Right ventricle myocardium inferior (tissue), 1 donor: Measurements from ENCODE around the gene EIF4B. TPM values are rescaled to one million over a fixed set of nuclear protein-coding genes. Genes with fewer than 3 reads are reported as not detected.
"Not testable (repeated sequence)": the region's sequence is repeated elsewhere in the genome, so short reads cannot be mapped to it uniquely, and the experiment has no call there.

Source experiments
- ATAC-seq: fragments of 200-7000 bp; cut with Tn5 transposase; one replicate; pipeline ENCODE4 v1.9.1; 2020; ENCODE audit warnings: mild to moderate bottlenecking, moderate library complexity
- DNase-seq: peaks from one replicate; pipeline ENCODE4 v3.0.0; 2021; ENCODE audit errors: missing footprints
- intact Hi-C: fragments of 100-400 bp; cut with DNase I; formaldehyde crosslinking; loops from one replicate; pipeline ENCODE4 v1.11.0; 2022
- total RNA-seq: library from RNA; stranded (reverse); fragmentation: NEBNext Ultra II Directional; extraction: Animal tissue kit (Norgen Biotek cat#: 25700); gene quantifications from one replicate; pipeline ENCODE4 v1.2.1, GENCODE V29; 2021
- donor health status: DM: no; HTN: yes; CAD: no; lungs with severe emphysema.

EIF4B gene
- total RNA-seq, 1 donor from 2014 or later = 416 TPM

DNA sequence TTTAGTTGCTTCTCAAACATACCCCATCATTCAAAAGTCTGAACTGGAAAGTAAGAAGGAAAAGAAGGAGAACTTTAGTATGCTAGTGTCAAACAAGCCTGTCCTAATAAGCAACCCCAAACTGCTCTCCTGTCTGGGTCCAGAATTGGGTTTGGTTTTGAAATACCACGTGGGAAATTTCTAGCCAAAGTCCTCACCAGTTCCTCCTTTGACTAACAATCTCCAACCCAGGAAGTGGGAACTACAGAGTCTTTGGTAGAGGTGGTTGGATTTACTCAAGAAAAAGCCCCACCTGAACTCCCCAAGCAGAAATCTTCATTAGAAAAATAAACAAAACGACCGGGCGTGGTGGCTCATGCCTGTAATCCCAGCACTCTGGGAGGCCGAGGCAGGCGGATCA, 17.4 kb upstream of the EIF4B start:
- DNase-seq (no peak), ATAC-seq (no peak)
- intact Hi-C loops = loop anchor here (10.0 kb wide), 2 partner anchors 614 to 834 kb away; no protein-coding TSS in a partner anchor

DNA sequence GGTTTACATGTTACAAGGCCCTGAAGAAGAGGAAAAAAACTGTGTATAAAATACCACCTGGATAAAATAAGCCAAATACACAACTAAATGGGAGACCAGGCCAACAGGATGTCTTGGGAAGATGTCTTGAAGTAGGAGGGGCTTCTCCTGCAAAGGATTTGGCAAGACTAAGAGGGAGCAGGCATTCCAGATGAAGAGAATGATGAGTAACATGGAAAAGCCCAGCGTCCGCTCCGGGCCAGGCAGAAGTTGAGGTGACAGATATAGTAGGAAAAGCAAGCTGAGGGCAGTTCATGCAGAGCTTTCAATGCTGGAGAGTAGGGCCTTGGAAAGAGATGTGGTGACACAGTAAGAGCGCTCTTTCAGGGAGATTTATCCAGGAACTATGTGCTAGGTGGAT, 16.1 kb upstream of the EIF4B start:
- intact Hi-C loops = no loop called here
- DNase-seq (no peak), ATAC-seq (no peak)

DNA sequence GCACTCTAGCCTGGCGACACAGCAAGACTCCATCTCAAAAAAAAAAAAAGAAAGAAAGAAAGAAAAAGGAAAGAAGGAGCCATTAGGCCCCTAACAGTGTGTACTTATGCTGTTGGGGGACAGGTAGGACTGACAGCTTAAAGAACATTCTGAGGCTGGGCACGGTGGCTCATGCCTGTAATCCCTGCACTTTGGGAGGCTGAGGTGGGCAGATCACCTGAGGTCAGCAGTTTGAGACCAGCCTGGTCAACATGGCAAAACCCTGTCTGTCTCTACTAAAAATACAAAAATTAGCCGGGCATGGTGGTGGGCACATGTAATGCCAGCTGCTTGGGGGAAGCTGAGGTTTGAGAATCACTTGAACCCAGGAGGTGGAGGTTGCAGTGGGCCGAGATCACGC, 14.0 kb upstream of the EIF4B start:
- ATAC-seq, intact Hi-C loops, DNase-seq: not testable (repeated sequence)

DNA sequence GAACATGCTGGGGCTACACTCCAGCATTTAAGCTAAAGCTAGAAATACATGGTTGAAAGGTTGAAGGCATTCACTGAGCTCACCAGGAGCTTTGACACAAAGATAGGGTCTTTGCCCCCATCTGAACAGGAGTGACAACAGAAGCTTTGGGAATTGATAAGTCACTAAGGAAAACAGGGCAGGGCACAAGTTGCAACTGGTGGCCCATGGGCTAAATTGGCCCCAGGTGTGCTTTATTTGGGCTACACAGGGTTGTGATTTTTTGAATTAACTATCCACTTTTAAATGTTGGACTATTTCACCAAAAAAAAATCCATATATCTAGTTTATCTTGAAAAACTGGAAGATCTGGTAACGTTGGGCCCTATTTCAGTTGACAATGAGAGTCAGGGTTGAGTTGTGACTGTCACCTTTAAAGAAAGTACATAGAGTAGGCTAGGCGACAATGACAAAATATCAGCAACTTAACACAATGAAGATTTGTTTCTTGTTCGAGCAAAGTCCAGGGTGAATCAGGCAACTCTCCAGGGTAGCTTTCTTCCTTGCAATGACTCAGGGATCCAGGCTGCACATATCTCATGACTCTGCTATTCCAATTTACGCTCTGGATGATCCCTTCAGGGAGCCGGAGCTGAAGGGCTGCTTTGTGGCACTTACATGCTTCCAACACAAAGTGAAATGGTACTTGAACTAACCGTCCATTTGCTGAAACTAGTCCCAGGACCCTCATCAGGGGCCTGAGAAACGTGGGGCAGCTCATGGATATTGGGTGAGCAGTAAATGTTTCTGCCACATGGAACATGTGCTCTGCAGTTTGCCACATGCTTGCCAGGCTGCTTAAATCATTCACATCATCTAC, 13.3 kb upstream of the EIF4B start:
- no peak for DNase-seq
- intact Hi-C loops = no loop called here
- ATAC-seq = no peak

DNA sequence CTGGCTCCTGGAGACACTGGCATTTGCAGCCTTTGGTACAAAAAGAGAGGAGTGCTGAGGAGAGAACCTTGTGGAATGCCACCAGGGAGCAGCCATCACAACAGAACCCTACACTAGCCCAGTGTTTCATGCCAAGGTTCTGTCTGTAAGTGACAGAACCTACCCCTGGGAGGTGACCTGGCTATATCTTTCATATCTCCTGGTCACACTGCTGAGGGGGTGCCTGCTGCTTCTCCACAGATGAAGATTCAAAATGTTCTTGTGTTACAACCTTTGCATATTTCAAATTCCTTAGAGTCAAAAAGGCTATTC, 12.7 kb upstream of the EIF4B start:
- intact Hi-C loops = no loop called here
- ATAC-seq = no peak
- DNase-seq = no peak

DNA sequence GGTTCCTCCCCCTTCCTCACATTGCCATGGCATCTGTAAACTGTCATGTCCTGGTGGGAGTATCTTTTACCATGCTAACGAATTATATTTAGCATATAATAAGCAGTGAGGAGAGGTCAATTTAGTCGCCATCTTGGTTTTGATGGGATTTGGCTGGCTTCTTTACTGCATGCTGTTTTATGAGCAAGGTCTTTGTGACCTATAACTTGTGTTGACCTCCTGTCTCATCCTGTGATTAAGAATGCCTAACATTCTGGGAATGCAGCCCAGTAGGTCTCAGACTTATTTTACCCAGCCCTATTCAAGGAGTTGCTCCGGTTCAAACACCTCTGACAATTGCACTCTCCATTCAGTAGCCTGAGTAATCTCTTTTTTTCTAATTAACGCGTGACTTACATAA, 2.1 kb upstream of the EIF4B start:
- no peak for ATAC-seq
- no peak for DNase-seq
- intact Hi-C loops = no loop called here

DNA sequence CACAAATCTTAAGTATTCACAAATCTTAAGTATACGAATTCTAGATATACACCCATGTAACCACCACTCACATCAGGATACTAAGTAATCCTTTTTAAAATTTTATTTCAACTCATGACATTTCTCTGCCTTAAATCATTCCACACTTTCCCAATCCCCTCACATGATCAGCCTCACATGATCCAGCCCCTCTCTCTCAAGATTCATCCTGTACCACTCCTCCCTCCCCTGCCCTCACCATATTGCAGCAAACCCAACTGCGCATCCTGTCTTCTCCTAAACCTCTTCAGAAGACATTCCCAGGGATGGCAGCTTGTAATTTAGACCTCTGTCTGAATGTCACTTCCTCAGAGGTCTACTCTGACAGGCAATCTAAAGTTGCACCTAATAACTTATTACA, 1.7 kb upstream of the EIF4B start:
- DNase-seq = no peak
- no peak for ATAC-seq
- intact Hi-C loops = no loop called here

DNA sequence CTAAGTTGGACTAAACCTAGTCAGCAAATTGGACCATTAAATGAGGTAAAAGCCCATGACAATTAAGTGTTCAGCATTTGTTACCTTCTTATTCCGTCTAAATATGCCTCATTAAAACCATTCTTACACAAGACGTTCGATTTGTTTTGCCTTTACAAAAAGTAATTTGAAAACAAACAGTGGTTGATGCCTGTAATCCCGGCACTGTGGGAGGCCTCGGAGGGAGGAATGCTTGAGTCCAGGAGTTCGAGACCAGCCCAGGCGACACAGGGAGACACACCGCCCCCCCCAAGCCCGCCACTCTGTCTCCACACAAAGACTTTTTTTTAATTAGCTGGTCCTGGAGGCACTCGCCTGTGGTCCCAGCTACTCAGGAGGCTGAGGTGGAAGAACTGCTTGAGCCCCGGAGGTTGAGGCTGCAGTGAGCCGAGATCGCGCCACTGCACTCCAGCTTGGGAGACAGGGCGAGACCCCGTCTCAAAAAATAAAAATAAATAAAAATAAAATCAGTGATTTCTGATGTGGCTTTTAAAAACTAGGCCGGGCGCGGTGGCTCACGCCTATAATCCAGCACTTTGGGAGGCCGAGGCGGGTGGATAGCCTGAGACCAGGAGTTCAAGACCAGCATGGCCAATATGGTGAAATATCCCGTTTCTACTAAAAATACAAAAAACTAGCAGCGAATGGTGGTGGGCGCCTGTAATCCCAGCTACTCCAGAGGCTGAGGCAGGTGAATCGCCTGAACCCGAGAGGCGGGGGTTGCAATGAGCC, 856 bp upstream of the EIF4B start:
- intact Hi-C loops = loop anchor here (5.0 kb wide), 1 partner anchor 42 kb away; no protein-coding TSS in a partner anchor

DNA sequence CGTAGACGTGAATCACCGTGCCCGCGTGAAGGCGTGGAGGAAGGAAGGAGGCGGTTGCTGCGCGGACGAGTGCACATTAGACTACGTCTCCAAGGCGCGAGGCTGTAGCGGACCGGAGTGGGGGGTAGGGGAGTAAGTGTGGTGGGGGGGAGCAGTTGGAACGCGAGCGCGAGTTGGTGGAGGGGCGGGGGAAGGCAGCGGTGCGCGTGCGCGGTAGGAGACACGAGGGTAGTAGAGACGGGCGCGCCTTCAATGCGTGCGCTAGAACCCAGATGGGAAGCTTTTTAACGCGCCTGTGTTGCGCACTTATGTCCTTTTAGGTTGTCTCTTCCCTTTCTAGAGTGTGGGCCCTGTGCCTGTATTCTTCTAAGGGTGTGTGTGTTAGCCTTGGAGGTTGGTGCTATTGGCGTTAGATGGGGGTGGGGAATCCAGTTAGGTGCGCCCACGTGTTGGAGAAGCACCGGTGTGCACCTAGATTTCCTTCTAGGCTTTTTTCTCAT, 604 bp downstream of the EIF4B start:
- peak; percentile 88 for DNase-seq

More for the DNA sequence above, 856 bp upstream of the EIF4B start:
- no peak for DNase-seq
- ATAC-seq = no peak

DNA sequence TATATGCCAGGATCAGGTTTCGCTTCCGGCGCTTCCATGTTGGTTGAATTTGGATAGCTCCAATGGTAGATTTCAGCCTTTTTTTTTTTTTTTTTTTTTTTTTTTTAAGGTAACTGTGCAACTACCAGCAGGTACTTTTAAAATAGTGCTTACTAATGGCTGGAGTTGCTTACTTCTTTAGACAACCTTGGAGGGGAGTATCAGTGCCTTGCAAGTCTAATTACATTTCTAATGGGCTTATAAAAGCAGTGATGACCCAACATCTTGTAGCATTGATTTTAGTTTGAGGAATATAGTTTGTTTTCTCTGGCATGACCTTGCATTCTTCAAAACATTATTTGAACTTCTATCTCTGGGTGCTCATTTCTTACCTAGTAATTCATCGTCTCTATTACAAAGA, 1.1 kb downstream of the EIF4B start:
- no peak for DNase-seq
- ATAC-seq = no peak
- intact Hi-C loops = loop anchor here (5.0 kb wide), 1 partner anchor 40 kb away; no protein-coding TSS in a partner anchor

More for the DNA sequence above, 604 bp downstream of the EIF4B start:
- peak; percentile 35 for ATAC-seq
- intact Hi-C loops = loop anchor here (5.0 kb wide), 1 partner anchor 40 kb away; no protein-coding TSS in a partner anchor

DNA sequence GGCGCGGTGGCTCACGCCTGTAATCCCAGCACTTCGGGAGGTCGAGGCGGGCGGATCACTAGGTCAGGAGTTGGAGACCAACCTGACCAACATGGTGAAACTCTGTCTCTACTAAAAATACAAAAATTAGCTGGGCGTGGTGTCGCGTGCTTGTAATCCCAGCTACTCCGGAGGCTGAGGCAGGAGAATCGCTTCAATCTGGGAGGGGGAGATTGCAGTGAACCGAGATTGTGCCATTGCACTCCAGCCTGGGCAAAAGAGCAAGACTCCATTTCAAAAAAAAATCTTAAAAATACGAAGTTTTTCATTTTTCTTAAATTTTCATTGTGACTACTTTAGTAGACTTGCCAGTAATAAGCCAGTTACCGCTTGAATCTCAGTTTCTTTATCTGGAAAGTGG, 2.5 kb downstream of the EIF4B start:
- ATAC-seq, DNase-seq: not testable (repeated sequence)
- intact Hi-C loops = loop anchor here (5.0 kb wide), 1 partner anchor 39 kb away; no protein-coding TSS in a partner anchor

DNA sequence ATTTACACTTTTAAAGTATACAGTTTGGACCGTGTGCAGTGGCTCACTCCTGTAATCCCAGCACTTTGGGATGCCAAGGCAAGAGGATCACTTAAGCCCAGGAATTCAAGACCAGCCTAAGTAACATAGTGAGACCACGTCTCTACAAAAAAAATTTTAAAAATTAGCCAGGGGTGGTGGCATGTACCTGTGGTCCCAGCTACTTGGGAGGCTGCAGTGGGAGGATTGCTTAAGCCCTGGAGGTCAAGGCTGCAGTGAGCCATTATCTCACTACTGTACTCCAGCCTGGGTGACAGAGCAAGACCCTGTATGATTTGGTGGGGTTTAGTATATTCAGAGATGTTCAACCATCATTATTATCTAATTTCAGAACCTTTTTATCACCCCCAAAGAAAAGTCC, 4.7 kb downstream of the EIF4B start:
- ATAC-seq (no peak), DNase-seq (no peak)
- intact Hi-C loops = no loop called here

DNA sequence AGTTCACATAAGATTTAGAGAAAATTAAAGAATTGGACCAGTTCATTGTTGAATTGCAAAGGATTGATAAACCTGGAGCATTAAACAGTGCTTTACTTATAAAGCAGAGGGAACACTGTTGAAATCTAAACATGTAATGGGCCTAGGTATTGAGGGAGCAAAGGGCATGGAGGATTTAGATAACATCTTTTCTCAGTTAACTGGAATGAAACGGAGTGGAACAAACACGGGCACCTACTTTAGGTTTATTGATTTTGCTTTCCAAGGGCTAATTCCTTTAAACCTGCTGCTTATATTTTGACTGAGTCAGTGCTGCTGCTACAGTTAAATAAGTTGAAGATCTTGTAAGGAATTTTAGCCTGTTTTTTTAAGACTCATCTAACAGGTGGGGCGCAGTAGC, 5.6 kb downstream of the EIF4B start:
- no peak for ATAC-seq
- intact Hi-C loops = no loop called here

DNA sequence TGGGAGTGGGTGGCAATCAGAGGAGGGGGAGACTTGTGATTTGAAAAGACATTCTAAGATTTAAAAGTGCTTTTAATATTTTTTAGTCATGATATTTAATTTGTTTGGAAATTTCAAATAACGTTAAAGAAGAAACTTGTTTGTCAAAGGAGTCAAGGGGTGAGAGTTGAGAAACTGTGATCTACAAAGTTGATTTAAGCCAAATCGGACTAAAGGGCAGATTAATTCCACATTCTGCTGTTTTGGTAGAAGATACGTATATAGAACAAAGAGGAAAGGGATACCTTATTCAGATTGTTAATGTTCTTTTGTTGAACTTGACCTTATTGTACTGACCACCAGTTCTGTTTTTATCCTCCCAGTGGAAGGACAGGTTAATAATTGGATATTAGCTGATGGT, 6.7 kb downstream of the EIF4B start:
- ATAC-seq = no peak
- intact Hi-C loops = no loop called here
- no peak for DNase-seq

More for the DNA sequence above, 5.6 kb downstream of the EIF4B start:
- DNase-seq = no peak

DNA sequence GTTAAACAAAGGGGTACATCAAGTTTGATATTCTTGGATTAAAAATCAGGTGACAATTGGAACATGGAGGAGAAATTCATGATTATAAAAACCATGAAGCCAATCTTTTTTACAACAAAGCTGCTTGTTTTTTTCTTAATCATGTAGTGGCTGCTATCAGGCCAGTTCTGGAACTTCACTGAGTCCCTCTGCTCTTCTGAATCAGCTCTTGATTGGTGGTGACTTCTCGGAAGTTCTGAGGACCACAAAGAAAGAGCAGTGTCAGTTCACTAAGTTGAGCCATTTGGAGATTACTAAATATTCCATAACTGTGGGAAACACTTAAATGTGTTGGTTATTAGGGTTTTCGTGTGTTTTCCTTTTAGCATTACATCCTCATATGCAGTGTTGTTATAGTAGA, 8.5 kb downstream of the EIF4B start:
- intact Hi-C loops = no loop called here
- ATAC-seq (no peak), DNase-seq (no peak)

DNA sequence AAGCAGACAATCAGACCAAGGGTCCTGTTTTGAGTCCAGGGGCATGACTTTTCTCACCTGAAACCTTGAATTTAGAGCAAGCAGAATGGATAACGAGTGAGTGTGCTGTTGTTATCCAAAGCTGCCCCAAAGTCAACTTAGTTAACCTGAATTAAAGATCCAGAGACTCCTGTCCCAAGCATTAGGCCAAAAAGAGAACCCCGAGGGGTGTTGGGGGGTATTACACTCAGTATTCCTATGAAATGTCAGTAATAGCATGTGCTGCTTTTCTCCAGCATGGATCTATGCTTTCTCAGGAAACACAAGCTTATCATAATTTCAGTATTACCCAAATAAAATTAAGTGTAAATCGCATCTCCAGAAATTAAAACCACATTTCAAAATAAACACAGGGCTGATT, 19.0 kb downstream of the EIF4B start:
- no peak for ATAC-seq
- intact Hi-C loops = no loop called here
- DNase-seq = no peak

DNA sequence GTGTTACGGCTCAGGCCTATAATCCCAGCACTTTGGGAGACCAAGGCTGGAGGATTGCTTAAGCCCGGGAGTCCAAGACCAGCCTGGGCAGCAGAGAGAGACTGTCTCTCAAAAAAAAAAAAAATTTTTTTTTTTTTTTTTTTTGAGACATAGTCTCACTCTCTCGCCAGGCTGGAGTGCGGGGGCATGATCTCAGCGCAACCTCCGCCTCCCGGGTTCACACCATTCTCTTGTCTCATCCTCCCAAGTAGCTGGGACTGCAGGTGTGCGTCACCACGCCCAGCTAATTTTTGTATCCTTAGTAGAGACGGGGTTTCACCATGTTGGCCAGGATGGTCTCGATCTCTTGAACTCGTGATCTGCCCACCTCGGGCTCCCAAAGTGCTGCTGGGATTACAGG, 20.8 kb downstream of the EIF4B start:
- not testable (repeated sequence) for DNase-seq, ATAC-seq

DNA sequence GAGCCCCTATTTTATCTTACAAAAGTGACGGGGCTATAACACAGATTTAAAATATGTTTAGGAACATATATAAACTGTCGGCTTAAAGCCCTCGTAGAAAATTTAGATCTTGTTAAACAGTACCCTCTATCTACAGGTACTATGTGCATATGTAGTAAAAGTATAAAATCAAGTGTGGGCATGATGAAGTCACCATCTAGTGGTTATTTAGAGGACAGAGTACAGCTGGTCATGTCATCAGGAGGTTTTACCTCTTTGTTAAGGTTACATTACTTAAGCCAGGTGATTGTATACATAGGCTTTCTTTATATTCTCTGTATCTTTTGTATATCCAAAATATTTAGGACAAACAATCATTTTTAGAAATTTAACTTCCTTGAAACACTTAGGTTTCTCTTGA, 25.4 kb downstream of the EIF4B start:
- intact Hi-C loops = no loop called here
- DNase-seq (no peak), ATAC-seq (no peak)

More for the DNA sequence above, 20.8 kb downstream of the EIF4B start:
- intact Hi-C loops = not testable (repeated sequence)

DNA sequence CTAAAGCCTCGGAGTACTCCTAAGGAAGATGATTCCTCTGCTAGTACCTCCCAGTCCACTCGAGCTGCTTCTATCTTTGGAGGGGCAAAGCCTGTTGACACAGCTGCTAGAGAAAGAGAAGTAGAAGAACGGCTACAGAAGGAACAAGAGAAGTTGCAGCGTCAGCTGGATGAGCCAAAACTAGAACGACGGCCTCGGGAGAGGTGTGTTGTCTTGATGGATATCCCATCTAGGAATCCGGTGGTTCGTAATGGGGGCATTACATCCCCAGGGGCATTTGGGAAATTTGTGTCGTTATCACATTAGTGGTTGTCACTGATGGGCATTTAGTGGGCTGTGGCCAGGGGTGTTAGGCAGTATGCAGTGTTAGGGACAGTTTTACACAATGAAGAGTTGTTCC, 27.6 kb downstream of the EIF4B start:
- intact Hi-C loops, ATAC-seq, DNase-seq: not testable (repeated sequence)

DNA sequence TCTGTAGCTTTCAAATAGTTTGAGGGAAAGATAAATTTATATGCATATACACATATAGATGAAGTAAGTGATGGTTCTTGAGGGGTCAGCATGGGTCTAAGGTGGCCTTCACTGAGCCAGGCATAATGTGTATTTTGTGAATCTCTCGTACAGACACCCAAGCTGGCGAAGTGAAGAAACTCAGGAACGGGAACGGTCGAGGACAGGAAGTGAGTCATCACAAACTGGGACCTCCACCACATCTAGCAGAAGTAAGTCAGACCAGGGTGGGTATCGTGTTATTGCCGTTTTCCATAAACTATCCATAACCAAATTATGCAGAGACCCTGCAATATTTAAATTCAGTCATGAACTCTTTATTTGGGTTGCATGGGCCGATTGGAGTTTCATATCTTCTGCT, 28.2 kb downstream of the EIF4B start:
- ATAC-seq (no peak), DNase-seq (no peak)
- intact Hi-C loops = no loop called here
